Stimulated activated CD8-positive, alpha-beta memory T cell treated with anti-CD3 and anti-CD28 coated beads, Interleukin-15, amount 100 ng/mL, for 1 hour (primary cell): ENCODE measurements around the gene CHIT1.

Experiments used
- DNase-seq: peaks from one replicate; pipeline ENCODE4 v3.0.0-alpha.2; 2020; ENCODE audit warnings: low read depth

CHIT1 gene

GRCh38 chr1:203216274-203217138 lies 13.0 kb downstream of the CHIT1 start:
- DNase-seq, result peak; percentile 32

DNA sequence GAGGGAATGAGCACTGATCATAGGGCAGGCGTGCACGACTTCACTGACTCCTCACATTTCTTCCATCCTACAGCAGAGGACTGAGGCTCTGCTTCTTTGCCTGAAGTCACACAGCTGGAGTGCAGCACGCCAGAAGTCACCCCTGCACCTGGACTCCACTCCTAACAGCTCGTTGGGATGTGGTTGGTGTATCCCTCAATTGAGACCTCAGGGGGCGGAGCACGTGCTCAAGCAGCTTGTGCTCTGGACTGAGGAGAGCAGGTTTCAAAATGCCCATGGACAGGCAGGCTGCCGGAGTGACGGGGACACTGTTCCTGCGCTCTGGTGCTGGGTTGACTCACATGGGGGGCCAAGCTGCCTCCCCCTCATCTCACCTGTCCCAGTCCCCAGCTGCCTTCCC lies 13.9 kb downstream of the CHIT1 start:
- DNase-seq, result no peak

DNA sequence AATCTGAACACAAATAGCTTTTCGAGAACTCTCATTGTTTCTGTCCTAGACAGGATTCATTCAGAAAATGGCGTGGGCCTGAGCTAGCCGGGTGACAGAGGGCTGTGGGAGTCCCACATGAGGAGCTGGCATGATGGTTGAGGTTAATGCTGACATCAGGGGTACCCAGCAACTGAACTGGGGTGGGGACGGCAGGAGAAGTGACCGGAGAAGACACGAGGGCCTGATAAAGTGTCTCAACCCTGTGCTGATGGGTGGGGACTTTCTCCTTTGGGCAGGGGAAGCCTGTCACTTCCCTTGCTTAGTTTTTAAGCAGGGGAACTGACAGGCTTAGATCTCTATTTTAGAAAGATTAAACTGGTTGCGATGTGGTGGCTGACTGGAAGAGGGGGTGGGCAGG lies 14.6 kb downstream of the CHIT1 start:
- DNase-seq, result no peak

DNA sequence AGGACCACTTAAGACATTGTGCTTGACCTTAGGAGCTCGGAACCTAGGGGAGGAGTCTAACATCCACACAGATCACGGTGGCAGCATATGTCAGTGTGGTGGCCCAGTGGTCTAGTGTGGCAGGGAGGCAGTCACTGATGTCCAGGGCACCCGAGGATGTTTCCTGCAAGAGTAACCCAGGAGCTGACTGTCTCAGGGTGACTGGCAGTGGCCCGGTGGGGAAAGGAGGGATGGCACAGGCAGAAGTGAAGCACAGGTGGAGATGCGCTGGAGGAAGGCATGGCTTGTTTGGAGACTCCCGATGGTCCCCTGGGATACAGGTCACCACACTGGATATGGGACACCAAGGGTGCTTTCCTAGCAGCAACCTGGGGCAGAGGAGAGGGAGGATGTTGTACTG lies 16.3 kb downstream of the CHIT1 start:
- DNase-seq, result no peak

GRCh38 chr1:203211812-203212211 lies 17.7 kb downstream of the CHIT1 start:
- DNase-seq, result no peak

DNA sequence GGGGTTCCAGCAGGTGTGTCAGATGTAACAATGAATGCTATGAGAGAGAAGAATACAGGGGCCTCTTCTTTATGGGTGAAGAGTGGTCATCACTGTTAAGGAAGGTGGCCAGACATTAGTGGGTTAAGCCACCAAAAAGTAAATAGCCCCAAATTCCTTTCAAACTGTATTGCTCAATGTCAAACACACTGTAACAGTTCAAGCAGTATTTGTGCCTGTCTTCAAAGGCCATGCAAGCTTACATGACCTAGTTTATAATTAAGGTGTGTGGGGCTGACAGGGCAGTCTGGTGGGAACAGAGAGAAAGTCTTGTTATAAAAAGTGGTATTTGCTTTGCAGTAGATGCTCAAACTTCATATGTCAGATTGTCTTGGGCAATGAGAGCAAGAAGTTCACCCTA lies 18.5 kb downstream of the CHIT1 start:
- DNase-seq, result no peak

GRCh38 chr1:203210350-203210749 lies 19.1 kb downstream of the CHIT1 start:
- DNase-seq, result no peak

GRCh38 chr1:203208181-203208580 lies 21.3 kb downstream of the CHIT1 start:
- no peak for DNase-seq

DNA sequence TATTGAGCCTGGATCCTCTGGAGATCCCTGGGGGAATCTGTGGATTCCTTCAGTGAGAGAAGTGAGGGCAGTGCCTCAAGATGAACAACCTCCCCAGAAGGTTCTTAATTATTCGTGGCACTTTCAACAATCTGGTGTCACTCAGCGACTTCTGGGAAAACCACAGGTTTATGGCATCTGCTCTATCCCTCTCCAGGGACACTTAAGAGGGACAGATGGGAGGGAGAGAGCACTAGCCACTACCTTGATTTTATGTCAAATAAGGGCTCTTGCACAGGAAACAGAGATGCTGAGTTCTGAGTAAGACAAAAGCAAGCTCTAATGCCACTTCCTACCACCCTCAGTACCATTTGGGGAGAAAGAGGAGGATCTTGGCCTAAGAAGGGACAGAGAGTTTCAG lies 21.7 kb downstream of the CHIT1 start:
- DNase-seq, result no peak

GRCh38 chr1:203206129-203206687 lies 23.3 kb downstream of the CHIT1 start:
- DNase-seq, result no peak

DNA sequence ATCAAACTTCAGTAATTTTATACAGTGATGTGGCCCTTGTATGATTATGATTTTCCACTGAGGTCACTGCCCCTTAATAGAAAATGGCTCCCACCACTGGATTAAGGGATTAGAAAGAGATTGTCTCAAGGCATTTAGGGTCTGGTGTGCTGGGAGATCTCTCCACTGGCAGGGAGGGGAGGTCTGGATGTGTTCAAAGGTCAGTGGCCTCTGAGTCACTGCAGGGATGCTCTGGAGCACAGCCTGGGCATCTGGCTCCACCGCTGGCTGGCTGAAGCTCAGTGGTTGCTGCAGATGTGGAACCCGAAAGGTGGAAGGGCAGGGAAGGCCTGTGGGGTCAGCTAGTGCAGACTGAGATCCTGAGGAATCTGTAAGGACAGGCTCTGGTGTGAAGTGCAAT lies 24.7 kb downstream of the CHIT1 start:
- no peak for DNase-seq

DNA sequence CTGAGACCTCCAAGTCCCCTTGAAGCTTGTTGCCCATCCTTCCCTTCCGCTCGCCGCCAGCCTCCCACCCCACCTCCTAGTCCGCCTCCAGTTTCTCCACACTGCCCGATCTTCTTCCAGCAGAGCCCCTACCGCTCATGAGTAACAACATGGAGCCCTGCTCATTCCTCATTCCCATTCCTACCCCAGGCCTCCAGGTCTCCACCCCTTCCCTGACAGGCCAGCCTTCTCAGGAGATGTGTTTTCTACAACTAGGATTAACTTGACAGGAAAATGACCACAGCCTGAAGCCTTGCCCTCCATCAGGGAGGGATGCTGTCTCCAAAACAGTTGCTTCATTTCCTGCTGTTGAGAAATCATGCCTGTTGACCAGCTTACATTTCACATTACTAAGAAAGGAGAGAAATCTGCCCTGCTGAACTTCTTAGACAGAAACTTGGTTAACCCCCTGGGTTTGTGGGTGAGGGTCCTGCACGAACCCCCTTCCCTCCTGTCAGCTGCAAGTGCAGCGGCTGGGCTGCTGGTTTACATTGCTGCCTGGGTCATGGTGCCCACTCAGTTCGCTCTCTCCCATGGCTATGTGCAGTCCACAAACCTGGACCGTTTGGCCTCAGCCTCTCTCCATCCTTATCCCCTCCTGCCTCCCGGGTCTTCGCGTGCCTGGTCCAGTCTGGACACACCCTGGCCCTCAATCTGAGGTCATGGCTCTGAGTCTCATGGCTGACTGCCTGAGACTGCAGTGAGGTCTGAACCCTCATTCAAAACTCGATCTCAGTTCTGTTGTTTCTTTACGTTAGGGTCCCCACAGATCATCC lies 26.8 kb downstream of the CHIT1 start:
- DNase-seq, result no peak

DNA sequence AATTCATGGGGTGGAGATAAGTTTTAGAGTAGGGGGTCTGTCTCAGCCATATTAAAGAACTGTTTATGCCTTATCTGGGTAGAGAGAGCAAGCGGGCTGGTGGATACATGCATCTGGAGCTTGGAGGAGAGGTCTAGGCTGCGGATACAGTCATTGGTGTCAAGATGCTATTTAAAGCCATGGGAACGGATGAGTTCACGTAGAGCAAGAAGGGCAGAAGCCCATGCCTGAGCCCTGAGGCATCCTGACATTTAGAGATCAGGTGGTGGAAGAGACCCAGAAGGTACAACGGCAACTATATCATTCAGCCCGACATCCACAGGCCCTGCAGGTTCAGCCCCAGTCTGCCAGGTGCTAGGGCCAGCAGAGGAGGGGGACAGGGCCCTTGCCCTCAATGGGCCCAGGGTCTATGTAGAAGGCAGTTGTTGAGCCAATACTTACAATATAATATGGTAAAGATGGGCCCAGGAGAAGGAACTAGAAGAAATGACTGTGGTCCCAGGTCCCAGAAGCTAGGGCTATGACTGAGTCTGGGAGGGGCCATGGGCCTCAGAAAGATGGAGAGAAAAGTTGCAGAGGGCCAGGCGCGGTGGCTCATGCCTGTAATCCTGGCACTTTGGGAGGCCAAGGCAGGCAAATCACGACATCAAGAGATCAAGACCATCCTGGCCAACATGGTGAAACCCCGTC lies 27.8 kb downstream of the CHIT1 start:
- no peak for DNase-seq

- no peak for DNase-seq
Measured at GRCh38 chr1:203200916-203201315, 28.6 kb downstream of the CHIT1 start.

- DNase-seq, result no peak
Measured at GRCh38 chr1:203199816-203200571, 29.5 kb downstream of the CHIT1 start.

DNA sequence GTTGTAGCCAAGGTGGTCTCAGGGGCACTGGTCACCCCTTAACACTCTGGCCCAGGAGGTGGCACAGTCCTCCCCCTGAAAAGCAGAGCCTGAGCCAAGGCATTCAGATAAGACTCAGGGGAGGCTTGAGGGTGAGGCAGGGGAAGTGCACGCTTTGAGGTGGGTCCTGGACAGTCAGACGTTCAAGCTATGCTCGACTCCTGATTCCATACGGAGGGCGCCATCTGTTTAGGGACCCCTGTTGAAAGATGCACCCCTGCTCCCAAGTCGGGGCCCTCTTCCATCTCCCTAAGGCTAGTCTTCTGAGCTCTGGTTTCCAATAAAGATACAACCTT lies 30.0 kb downstream of the CHIT1 start:
- DNase-seq, result no peak

- DNase-seq, result no peak
Measured at GRCh38 chr1:203199002-203199401, 30.5 kb downstream of the CHIT1 start.

DNA sequence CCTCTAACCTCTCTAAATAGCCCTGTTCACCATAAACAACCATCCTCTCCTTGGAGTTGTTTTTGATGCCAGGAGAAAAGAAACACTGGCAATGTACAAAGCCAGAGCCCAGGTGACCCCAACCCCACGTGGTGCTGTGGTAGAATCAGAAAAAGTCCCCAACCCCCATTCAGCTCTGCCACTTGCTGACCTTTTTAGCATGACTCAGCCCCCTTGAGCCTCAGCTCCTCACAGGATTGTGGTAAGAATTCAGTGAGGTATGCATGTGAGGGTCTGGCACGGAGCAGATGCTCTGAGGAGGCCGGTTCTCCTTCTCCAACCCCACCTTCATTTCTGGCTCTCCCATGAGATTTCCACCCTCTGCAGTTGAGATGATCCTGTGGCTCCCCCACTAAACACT lies 31.8 kb downstream of the CHIT1 start:
- DNase-seq, result no peak

DNA sequence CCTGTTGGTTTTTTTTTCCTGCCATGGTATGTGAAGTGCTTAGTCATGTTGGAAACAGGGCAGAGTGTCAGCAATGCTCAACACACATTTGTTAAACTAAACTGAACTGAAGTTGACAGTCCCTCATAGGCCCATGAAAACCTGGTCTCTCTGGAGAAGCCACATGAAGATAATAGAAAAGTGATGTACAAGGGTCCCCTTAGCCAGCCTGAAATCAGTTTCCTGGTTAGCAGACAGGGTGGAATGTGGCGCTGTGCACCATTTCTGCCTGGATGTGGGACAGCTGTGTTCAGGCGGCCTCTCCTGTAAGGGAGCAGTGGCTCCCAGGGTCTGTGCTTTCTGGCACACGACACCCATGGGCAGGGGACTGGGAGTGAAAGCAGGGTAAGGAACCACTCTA lies 33.1 kb downstream of the CHIT1 start:
- no peak for DNase-seq

DNA sequence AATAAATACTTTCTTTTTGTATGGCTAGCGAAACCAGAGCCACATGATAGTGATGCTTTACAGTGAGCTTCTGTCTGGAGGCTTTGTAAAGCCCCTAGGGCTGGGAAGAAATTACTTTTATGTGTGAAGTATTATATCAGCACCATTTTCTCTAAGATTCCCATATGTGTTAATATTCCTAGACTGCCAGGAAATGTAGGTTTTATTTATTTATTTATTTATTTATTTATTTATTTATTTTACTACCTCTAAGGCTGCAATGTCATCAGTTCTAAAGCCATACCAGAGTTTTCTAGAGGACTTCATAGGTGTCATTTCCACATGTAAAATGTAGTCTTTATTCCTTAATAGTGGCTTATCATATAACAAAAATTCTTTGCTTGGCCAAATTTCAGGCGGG lies 38.5 kb downstream of the CHIT1 start:
- DNase-seq, result no peak

- no peak for DNase-seq
Measured at GRCh38 chr1:203189951-203190352, 39.5 kb downstream of the CHIT1 start.

GRCh38 chr1:203188686-203189232 lies 40.7 kb downstream of the CHIT1 start:
- DNase-seq, result no peak
